OCI-LY3 (cell line): ENCODE data around the gene ZBTB16.

Experiments
- H2AFZ ChIP-seq: fragments of 200-600, 300-600 bp; shearing (Covaris generic); 2 replicates; pipeline ENCODE4 v1.6.0; 2014; ENCODE audit warnings: antibody characterized with exemption, low read depth, low read length
- H3K27ac ChIP-seq: fragments of 200-600, 300-600 bp; sonication (generic); 2 replicates; pipeline ENCODE4 v1.5.1; 2014; ENCODE audit warnings: mild to moderate bottlenecking, low read length, moderate library complexity, mixed read lengths
- H3K27me3 ChIP-seq: fragments of 200-600, 300-600 bp; sonication (generic); 2 replicates; pipeline ENCODE4 v1.6.1; 2014; ENCODE audit warnings: low read depth, low read length, mixed read lengths
- H3K36me3 ChIP-seq: fragments of 200-600, 300-600 bp; sonication (generic); replicated peaks from 2 replicates; pipeline ENCODE3; 2014; ENCODE audit warnings: low read depth, low read length, mixed read lengths
- H3K4me1 ChIP-seq: fragments of 300-600, 200-600 bp; sonication (generic); 2 replicates; pipeline ENCODE4 v1.6.1; 2014; ENCODE audit warnings: low read length, mixed read lengths
- H3K4me2 ChIP-seq: fragments of 200-600, 300-600 bp; sonication (generic); 2 replicates; pipeline ENCODE4 v1.6.1; 2014; ENCODE audit warnings: low read length, mixed read lengths
- H3K4me3 ChIP-seq: fragments of 300-600, 200-600 bp; sonication (generic); 2 replicates; pipeline ENCODE4 v1.5.1; 2014; ENCODE audit warnings: antibody characterized with exemption, mild to moderate bottlenecking, low read length, moderate library complexity
- H3K79me2 ChIP-seq: fragments of 300-600, 200-600 bp; shearing (Covaris generic); 2 replicates; pipeline ENCODE4 v1.6.1; 2014; ENCODE audit warnings: mild to moderate bottlenecking, low read length, mixed read lengths
- H3K9ac ChIP-seq: fragments of 300-600, 200-600 bp; shearing (Covaris generic); 2 replicates; pipeline ENCODE4 v1.6.0; 2014; ENCODE audit warnings: mild to moderate bottlenecking, low read length, moderate library complexity
- H3K9me3 ChIP-seq: fragments of 200-600, 300-600 bp; shearing (Covaris generic); 2 replicates; pipeline ENCODE4 v1.6.1; 2014; ENCODE audit warnings: low read length, mixed read lengths; ENCODE audit not compliant: insufficient read depth
- H4K20me1 ChIP-seq: fragments of 200-600, 300-600 bp; sonication (generic); 2 replicates; pipeline ENCODE4 v1.6.1; 2016; ENCODE audit warnings: low read length, mixed read lengths; ENCODE audit not compliant: insufficient read depth
- EZH2phosphoT487 ChIP-seq: fragments of 200-600 bp; shearing (Covaris generic); IDR thresholded peaks from 2 replicates; pipeline ENCODE4 v1.6.1; 2018; ENCODE audit warnings: antibody characterized with exemption, mixed run types, low read depth
- TF ChIP-seq, protein P1 (sequence below): fragments of 200-600, 300-600 bp; sonication (generic); IDR thresholded peaks from 2 replicates; pipeline ENCODE4 v1.5.1; 2014; ENCODE audit warnings: antibody characterized with exemption, low read length, low read depth

Gene ZBTB16

GRCh38 chr11:114158886-114159285 lies 99.4 kb downstream of the ZBTB16 start:
- H3K79me2 ChIP-seq = no peaks in the 10 kb centered on the region
- no peaks in the 10 kb centered on the region for H3K27me3 ChIP-seq
- H4K20me1 ChIP-seq = no peaks in the 10 kb centered on the region
- H3K4me2 ChIP-seq = no peak overlapping the region
- H3K9me3 ChIP-seq = no peaks in the 10 kb centered on the region
- no peak overlapping the region for H3K27ac ChIP-seq
- H3K4me3 ChIP-seq = no peak overlapping the region
- H3K4me1 ChIP-seq = peaks cover 15% of the 10 kb centered on the region
- H3K36me3 ChIP-seq = no peaks in the 10 kb centered on the region
- no peak overlapping the region for H2AFZ ChIP-seq
- H3K9ac ChIP-seq = no peak overlapping the region
- TF ChIP-seq EZH2phosphoT487 = no peak
- TF ChIP-seq, protein P1, sequence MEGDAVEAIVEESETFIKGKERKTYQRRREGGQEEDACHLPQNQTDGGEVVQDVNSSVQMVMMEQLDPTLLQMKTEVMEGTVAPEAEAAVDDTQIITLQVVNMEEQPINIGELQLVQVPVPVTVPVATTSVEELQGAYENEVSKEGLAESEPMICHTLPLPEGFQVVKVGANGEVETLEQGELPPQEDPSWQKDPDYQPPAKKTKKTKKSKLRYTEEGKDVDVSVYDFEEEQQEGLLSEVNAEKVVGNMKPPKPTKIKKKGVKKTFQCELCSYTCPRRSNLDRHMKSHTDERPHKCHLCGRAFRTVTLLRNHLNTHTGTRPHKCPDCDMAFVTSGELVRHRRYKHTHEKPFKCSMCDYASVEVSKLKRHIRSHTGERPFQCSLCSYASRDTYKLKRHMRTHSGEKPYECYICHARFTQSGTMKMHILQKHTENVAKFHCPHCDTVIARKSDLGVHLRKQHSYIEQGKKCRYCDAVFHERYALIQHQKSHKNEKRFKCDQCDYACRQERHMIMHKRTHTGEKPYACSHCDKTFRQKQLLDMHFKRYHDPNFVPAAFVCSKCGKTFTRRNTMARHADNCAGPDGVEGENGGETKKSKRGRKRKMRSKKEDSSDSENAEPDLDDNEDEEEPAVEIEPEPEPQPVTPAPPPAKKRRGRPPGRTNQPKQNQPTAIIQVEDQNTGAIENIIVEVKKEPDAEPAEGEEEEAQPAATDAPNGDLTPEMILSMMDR = no peak

- no peaks in the 10 kb centered on the region for H3K27me3 ChIP-seq
- no peaks in the 10 kb centered on the region for H3K9me3 ChIP-seq
- no peaks in the 10 kb centered on the region for H3K79me2 ChIP-seq
- H3K36me3 ChIP-seq = no peaks in the 10 kb centered on the region
- H2AFZ ChIP-seq = no peak overlapping the region
- TF ChIP-seq, protein P1 = no peak
- no peak for TF ChIP-seq EZH2phosphoT487
- H3K9ac ChIP-seq = no peak overlapping the region
- H4K20me1 ChIP-seq = no peaks in the 10 kb centered on the region
- H3K4me2 ChIP-seq = peak overlapping the region; percentile 43; the same call in 1 of the 2 replicates
- no peak overlapping the region for H3K4me3 ChIP-seq
- peaks cover 15% of the 10 kb centered on the region for H3K4me1 ChIP-seq
- H3K27ac ChIP-seq = no peak overlapping the region
Observed at GRCh38 chr11:114159320-114159719, 99.8 kb downstream of the ZBTB16 start.

- H3K4me1 ChIP-seq = peaks cover 15% of the 10 kb centered on the region
- H4K20me1 ChIP-seq = no peaks in the 10 kb centered on the region
- 0 out of 2 replicates have a peak overlapping the region, but pooled peaks have one; percentile 1 for H2AFZ ChIP-seq
- peak overlapping the region; percentile 10; the same call in 1 of the 2 replicates for H3K4me3 ChIP-seq
- peak overlapping the region; percentile 43 for H3K4me2 ChIP-seq
- H3K27ac ChIP-seq = no peak overlapping the region
- no peaks in the 10 kb centered on the region for H3K9me3 ChIP-seq
- H3K27me3 ChIP-seq = no peaks in the 10 kb centered on the region
- H3K36me3 ChIP-seq = no peaks in the 10 kb centered on the region
- H3K9ac ChIP-seq = no peak overlapping the region
- no peaks in the 10 kb centered on the region for H3K79me2 ChIP-seq
- TF ChIP-seq, protein P1 = no peak
- no peak for TF ChIP-seq EZH2phosphoT487
Observed at GRCh38 chr11:114159802-114160632, 100.5 kb downstream of the ZBTB16 start.

DNA sequence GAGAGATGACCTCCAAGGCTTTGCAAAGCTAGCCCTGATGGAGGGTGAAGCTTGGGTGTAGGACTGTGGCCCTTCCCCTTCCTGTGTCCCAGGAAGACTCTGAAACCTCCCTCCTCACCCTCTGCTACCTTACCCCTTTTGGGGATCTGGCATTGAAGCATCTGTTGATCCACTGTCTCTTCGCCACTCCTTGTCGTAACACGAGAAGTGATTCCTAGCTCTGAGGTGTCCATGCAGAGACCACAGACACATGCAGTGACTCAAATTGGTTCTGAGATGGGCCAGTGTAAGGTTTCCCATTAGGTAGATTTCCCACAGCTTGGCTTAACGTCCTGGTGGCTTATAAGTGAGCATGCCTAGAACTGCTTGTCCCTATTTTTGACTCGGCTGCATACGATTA lies 101.4 kb downstream of the ZBTB16 start:
- peaks cover 15% of the 10 kb centered on the region for H3K4me1 ChIP-seq
- no peaks in the 10 kb centered on the region for H3K9me3 ChIP-seq
- no peak overlapping the region for H3K4me2 ChIP-seq
- no peak overlapping the region for H3K9ac ChIP-seq
- no peak overlapping the region for H3K4me3 ChIP-seq
- no peaks in the 10 kb centered on the region for H3K36me3 ChIP-seq
- H2AFZ ChIP-seq = no peak overlapping the region
- H4K20me1 ChIP-seq = no peaks in the 10 kb centered on the region
- TF ChIP-seq, protein P1 = no peak
- no peak for TF ChIP-seq EZH2phosphoT487
- no peak overlapping the region for H3K27ac ChIP-seq
- H3K27me3 ChIP-seq = no peaks in the 10 kb centered on the region
- no peaks in the 10 kb centered on the region for H3K79me2 ChIP-seq
